ENCODE results near the gene A4GNT.
"Not testable (repeated sequence)": the region's sequence is repeated elsewhere in the genome, so short reads cannot be mapped to it uniquely, and the experiment has no call there.

Gene A4GNT

DNA sequence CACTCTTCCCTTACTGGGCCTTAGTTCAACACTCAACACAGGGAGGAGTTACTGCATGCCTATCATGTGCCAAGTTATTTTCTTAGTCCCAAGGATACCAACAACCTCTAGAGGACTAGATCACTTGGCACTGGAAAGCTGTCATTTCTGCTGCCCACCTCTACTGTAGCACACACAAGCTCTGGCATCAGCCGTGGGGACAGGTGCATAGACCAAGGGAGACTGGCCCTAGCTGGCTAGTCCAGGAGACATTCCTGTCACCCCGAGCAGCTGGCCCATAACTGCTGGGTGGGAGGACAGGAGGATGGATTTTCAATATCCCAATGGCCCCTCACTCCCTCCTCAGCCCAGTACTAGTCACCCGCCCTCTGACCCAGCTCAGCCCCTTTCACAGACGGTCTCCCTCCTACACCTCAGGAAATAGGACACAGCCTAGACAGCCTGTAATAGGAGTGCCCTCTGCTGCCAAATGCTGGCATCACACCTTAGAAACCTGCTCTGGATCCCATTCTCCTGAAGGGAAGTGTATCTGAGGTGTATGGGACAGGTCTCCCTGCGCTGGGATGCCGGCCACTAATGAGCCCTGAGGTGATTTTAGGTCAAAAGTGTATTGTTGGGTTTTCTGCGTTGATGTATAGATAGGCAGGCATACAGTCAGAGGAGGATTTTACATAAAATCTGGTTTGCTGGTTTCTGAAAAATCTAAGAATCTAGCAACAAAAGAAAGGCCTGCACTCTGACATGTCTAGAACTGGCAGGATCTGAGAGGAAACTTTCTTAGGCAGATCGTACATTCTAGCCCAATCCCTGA, 13.4 kb downstream of the A4GNT start:
- peak; percentile 79 for DNase-seq

DNA sequence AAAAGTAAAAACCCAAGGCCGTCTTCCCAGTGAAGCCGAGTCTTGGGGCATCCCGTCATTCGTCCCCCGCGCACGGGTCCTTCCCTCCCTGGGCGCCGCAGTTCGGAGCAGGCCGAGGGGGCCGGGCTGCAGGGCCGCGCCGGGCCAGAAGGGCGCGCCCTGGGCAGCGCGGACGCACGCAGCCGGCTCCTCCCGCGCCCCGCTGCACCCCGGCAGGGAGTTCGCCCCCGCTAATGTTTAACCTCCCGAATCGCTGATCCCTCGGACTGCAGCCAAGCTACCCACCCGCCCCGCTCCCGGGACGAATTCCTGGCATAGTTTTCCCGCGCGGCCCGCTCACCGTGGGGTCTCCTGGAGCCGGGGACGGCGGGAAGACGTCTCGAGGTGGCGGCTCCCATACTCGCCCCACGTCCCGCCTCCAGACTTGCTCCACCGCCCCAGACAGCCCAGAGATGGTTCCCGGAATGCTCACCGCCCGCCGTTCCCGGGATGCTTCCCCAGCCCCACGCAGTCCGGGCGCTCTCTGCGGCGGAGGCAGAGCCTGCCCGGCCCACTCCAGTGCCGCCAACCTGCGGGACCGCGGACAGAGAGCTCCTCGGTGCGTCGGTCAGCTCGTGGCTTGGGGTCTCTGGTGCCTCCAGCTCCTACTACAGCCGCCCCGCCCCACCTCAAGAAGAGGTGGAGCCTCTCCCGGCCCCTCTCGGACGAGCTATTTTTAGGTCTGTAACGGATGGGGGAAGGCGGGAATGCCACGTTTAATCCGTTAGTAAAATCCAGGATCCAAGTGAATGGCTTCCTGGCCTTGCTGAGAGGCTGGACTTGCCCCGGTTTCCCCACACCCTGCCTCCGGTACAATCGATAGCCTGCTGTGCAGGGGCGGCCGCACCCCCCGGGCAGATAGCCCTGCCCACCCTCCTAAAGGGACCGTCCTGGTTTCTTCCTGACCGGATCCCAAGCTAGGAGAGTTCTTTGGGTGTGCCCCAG, 16.9 kb downstream of the A4GNT start, which contains the start of gene DZIP1L:
DZIP1L (minus strand) TSS at position 621 of the 984 bp plus-strand sequence. CDS start 11,637 bp downstream, outside the sequence.
- DNase-seq, result peak; percentile 82

DNA sequence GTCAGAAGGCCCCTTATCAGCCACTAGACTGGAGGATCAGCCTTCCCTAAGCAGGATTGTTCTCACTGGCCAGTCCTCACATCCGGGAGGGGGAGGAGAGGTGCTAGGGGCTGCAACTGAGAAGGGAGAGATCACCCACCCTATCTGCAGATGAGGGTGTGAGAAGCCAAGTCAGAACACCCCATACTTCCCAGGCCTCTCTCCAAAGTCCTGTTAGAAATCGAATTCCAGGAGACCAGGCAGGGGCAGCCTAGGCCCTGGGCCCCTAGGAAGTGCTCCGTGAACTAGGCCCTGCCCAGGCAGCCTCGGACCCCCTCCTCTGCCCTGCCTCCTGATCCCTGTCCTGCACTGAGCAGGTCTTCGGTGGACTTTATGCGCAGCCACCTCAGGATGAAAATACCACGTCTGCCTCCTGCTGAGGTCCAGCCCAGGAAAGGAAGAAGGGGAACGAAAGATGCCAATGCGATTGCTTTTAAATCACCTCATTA, 17.7 kb downstream of the A4GNT start:
- DNase-seq, result no peak

DNA sequence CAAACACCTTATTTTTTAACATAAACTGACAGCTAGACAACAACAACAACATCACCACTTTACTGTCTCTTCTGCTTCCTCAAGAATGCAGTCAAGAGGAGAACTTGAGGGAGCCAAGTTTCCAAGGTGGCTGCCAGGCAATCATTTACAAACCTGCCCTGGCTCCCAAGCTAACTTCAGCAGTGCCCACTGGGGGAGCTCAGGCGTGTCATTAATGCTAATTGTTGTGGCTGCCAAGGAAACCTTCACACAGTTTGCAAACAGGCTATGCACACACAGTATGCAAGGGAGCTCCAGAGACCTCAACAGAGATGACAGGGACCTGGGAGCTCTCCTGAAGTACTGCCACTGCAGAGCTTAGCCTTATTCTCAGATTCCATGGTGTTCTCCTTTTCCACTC, 18.9 kb downstream of the A4GNT start:
- peak; percentile 82 for DNase-seq

DNA sequence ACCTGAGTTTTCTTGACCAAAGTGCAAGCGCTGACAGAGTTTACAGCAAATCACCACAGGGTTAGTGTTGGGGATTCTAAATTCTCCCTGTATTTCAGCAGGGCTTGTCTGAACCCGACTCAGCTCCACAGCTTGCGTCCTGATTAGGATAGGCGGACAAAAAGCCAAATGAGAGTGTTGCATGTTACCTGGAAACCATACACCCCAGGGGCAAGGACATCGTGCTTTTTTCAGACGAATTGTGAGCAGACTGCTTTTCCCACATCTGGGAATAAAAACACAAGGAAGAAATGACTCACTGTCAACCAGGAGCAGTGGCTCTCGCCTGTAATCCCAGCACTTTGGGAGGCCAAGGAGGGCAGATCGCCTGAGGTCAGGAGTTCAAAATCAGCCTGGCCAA, 19.8 kb downstream of the A4GNT start:
- DNase-seq, result no peak

DNA sequence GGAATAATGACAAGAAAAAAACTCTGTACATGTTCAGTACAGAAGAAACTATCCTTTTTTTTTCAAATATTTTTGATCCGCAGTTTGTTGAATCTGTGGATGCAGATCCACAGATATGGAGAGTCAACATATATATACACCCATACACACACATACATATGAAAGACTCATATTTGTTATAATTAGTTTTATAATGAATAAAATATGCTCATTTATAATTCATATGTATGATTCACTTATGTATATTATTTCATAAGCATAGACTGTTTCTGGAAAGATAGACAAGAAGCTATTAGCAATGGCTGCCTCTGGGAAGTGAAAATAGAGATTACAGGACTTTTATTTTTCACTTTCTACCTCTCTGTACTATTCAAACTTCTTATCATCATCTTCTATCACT, 26.6 kb downstream of the A4GNT start:
- DNase-seq, result no peak

DNA sequence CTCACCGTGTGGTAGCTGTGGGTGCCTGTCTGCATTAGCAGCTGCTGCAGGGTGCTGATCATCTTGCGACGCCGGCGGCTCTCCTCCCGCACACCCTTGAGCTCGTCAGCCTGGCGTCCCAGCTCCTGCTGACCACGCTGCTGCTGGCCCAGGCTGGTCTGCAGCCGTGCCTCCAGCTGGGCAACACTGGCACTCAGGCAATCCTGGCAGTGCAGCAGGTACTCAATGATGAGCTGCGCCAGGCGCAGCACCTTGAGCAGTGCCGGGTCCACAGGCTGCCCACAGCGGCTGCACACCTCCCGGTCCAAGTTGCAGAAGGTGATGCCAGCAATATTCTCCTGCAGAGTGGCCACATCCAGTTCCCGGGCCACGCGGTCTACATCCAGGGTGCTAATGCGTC, 28.7 kb downstream of the A4GNT start:
- no peak for DNase-seq

DNA sequence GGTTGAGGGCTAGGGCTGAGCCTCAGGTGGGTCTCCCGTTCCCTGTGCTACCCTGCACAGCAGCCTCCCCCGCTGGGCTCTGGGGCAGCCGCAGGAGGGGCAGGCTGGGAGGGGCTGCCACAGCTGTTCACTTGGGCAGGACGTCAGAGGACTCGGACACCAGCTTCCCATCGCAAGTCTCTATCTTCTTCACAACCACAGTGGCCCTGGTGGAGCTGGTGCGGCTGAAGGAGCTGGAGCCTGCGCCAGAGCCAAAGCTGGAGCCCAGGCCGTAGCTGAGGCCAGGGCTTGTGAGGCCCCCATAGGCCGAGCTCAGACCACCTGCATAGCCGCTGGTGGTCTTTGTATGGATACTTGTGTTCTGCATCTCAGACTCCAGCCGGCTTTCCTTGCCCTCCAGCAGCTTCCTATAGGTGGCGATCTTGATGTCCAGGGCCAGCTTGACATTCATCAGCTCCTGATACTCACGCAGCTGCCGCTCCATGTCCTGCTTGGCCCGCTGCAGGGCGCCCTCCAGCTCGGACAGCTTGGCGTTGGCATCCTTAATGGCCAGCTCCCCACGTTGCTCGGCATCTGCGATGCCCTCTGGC, 30.7 kb downstream of the A4GNT start:
- peak; percentile 8 for DNase-seq

DNA sequence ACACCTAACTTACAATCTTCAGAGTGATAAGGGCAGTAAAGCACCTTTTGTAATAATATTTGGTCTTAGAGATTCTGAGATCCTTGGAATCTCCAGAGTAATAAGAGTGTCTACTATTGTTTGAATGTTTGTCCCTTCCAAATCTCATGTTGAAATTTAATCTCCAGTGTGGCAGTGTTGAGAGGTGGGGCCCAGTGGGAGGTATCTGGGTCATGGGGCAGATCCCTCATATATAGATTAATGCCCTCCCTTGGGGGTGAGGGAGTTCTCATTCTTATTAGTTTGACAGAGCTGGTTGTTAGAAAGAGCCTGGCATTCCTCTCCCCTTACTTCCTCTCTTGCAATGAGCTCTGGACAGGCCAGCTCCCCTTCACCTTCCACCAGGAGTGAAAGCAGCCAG, 32.8 kb downstream of the A4GNT start:
- no peak for DNase-seq

DNA sequence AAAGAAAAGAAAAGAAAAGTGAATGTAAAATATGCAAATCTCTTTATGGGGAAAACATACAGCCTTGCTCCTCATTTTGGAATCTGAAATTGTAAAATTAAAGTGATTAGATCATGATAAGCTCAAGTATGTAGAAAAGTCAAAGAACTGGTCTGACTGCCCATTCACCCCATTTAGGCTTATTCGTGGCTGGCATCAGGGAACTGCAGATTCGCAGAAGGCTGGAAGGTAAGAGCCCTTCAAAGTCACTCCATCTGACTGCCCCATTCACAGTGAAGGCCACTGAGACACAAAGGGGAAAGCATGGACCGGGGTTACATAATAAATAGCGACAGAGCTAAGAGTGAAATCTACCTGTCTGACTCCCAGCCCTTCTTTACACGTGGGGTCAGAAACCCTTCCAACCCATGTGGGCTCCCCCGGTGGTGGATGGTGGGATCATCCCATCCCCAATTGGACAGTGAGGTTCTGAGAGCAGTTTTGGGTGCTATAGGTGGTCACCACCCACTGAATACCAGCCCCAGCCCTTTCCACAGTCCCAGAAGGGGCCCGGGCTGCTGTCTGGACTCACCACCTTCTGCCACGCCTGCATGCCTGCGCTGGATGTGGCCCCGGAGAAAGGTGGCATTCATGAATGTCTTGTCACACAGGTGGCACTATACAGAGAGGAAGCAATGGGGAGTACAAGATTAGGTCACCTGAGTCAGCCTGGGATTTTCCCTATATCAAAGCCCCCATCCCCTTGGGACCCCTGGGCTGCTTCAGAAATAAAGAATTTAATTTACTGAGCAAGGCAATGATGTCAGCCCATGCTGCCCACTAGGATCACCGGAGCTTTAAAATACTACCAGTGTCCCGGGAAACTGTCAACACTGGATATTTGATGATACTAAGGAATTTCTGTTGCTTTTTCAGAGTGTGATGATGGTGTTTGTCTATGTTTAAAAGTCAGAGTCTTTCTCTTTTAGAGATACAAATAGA, 34.7 kb downstream of the A4GNT start:
- no peak for DNase-seq

DNA sequence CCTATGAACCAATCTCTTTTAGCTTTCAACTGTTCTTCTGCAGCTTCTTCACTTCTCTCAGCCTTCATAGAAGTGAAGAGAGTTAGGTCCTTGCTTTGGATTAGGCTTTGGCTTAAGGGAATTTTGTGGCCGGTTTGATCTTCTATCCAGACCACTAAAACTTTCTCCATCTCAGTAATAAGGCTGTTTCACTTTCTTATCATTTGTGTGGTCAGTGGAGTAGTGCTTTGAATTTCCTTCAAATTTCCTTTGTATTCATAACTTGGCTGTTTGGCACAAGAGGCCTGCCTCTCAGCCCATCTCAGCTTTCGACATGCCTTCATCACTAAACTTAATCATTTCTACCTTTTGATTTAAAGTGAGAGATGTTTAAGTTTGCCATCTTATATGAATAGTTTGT, 38.5 kb downstream of the A4GNT start:
- DNase-seq, result no peak

DNA sequence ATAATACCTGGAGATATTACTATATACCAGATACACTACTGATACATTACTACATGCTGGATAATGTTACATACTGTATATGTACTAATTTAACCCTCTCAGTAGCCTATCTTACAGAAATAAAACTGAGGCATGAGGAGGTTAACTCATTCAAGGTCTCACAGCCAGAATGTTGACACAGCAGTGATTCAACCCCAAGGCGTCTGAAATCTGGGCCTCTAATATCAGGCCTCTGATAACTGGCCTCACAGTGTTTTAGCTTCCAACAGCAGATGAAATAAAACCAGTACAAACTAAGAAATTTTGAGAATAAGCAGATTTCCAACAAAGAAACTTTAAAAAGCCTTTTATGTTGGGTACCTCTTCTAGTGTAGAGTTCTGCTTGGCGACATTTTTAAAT, 40.2 kb downstream of the A4GNT start:
- no peak for DNase-seq

DNA sequence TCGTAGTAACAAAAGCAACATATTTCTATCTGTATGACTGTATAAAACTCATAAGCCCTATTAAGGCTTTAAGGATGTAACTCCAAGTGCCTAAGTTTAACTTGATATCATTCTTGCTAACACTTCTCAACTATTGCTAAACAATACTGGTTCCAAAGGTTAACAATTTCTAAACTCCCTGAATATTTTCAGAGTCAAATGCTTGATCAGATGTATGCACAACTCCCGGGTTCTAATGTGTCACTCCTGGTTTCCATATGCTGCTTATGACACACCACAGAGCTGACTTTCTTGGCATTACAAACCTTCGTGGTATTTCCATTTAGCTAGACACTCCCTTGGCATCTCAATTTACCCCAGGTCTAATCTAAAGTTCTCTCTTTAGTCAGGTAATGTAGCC, 43.1 kb downstream of the A4GNT start:
- DNase-seq, result no peak

DNA sequence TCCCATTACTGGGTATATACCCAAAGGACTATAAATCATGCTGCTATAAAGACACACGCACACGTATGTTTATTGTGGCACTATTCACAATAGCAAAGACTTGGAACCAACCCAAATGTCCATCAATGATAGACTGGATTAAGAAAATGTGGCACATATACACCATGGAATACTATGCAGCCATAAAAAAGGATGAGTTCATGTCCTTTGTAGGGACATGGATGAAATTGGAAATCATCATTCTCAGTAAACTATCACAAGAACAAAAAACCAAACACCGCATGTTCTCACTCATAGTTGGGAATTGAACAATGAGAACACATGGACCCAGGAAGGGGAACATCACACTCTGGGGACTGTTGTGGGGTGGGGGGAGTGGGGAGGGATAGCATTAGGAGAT, 46.4 kb downstream of the A4GNT start:
- DNase-seq, result not testable (repeated sequence)

DNA sequence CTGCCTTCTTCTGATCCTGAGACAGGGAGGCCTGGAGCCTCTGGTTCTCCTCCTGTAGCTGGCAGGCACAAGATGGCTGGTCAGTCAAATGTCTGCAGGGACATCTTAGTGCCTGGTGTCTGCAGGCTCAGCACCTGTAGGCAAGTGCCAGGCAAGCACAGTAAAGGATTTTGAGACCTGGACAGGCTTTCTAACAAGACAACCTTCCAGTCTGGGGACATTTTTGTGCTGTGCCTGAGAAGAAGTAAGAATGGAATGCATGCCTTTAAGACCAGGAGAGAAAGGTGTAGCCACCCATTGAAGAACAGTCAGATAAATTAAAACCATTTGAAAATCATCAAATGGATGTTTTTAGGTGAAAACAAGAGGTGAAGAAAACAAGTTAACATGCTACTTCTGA, 48.0 kb downstream of the A4GNT start:
- no peak for DNase-seq

DNA sequence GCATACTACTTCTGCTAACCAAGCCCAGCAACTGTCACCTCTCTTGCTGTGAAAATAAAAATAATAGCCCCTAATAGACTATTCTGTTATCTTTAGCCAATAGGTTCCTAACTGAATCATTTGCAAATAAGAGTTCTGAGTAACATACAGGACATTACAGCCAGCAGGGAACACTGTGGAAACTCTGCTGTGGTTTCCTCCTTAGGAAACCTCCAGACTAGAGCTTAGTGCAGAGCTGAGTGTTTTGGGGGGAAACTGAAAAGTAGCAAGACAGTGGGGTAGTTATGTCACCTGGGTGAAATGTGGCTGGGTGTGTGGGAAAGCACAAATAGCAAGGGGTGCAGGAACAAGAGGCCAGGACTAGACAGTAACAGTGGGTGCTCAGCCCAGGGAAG, 49.2 kb downstream of the A4GNT start:
- no peak for DNase-seq

DNA sequence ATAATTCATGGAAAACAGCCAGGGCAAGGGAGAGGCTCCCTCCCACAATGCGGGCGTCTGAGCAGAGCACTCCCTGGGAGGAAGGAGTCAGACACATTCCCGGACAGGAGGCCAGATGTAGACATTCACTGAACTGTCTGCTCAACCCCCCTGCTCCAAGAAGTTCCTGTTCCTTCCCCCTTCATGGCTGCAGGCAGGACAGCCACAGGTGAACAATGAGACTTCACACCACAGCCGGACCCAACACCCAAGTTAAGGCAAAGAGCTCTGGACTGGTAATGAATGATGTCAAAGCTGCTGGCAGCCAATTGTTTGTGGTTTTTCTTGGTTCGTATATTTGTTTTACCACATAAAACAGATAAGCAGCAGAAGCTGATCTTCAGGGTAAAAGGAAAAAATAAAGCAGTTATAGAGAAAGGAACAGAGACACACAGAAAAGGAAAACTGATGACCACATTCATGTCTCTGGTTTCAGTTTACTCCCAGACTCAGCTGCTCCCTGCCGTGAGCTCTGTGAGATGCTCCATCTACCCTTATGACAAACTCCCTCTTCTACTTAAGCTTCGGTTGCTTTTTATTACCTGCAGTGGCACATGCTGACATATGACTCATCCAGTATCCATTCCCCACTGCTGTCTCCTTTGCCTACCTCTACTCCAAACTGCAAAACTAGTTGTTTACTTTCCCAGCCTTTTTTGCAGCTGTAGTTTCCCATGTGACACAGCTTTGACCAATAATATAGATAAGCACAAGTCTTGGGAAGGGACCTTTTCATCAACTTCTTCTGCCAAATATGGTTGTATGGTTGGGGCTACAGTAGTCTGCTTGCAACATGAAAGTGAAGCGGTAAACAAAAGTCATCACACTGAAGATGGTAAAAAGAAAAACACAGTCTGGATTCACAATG, 49.9 kb downstream of the A4GNT start:
- DNase-seq, result no peak

DNA sequence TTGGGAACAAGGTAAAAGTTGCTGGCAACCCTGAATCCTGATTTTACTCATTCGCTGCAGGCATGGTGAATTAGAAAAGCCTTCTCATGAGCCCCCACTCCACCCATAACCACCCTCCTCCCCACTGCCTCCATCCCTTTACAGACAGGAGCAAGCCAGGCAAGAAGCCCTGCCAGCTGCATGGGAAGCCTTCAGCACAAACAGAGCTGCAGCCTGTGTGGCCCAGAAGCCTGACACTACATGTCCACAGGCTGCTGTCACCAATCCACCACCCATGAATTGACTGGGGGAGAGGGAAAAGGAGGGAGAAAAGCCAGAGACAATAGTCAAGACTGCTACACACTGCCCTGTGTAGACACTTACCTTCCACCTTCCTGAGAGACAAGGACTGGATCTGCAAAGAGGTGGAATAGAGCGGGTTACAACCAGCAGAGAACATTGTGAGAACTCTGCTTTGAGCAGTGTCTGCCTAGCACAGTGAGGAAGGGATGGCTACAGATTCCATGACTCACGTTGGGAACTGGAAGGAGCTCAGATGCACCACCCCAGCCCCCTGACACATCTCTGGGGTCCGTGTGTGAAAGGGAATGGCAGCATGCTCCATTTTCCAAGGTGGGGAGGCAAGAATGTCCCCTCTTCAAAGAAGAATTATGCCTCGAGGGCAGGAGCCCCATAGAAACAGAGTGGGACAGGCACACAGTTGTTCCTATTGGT, 50.7 kb downstream of the A4GNT start:
- no peak for DNase-seq

DNA sequence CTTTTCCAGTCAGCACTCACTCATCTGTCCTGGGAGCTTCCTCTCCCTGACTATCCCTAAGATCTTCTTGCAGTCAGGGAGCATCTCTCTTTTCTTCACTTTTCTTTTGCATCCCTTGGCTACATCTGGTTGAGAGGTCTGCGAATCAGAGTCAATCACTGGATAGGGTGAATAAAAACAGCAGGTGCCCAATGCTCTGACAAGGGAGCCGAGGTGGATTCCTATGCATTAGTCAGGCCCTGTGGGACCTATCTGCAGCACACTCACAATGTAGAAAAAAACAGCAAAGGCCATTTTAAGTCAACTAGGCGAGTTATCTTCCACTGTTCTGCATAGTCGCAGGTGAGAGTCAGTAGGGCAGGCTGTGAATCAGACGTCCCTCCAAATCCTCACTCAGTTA, 52.3 kb downstream of the A4GNT start:
- no peak for DNase-seq

DNA sequence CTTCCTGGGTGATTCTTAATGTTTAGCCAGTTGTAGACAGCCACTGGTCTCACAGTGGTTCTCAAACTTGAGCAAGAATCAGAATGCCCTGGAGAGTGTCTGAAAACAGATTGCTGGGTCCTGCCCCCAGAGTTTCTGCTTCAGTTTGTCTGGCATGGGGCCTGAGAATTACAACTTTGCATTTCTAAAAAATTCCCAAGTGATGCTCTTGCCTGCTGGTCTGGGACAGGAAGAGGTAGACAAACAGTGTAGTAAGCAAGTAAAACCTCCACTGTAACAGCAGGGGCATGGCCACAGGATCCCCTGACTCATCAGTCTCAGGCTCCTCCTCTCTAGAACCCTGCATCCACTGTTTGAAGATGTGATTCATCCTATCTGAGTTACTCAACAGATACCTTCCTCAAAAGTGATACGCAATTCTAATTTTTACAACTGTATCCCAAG, 53.3 kb downstream of the A4GNT start:
- no peak for DNase-seq
